Epithelial cell of proximal tubule (primary cell): ENCODE measurements around the gene LRRC8B. TPM values are rescaled to one million over a fixed set of nuclear protein-coding genes. Genes with fewer than 3 reads are reported as not detected.

Experiments used
- DNase-seq: peaks from one replicate; pipeline ENCODE4 v3.0.0-alpha.2; 2011; ENCODE audit warnings: low read depth
- H3K4me3 ChIP-seq: 2 replicates; pipeline ENCODE4 v1.5.1; 2011; ENCODE audit warnings: low read depth, mild to moderate bottlenecking, low read length
- CTCF ChIP-seq: conservative IDR thresholded peaks from 2 replicates; pipeline ENCODE4 v1.5.1; 2012; ENCODE audit warnings: low read depth, mild to moderate bottlenecking, low read length
- total RNA-seq: library from RNA; depleted of rRNA; stranded (reverse); fragments of >200 nt; gene quantifications from 2 replicates; pipeline ENCODE4 v1.2.3, GENCODE V29; 2015

The LRRC8B gene
- total RNA-seq, 1 donor from 2014 or later = 5.0 TPM

DNA sequence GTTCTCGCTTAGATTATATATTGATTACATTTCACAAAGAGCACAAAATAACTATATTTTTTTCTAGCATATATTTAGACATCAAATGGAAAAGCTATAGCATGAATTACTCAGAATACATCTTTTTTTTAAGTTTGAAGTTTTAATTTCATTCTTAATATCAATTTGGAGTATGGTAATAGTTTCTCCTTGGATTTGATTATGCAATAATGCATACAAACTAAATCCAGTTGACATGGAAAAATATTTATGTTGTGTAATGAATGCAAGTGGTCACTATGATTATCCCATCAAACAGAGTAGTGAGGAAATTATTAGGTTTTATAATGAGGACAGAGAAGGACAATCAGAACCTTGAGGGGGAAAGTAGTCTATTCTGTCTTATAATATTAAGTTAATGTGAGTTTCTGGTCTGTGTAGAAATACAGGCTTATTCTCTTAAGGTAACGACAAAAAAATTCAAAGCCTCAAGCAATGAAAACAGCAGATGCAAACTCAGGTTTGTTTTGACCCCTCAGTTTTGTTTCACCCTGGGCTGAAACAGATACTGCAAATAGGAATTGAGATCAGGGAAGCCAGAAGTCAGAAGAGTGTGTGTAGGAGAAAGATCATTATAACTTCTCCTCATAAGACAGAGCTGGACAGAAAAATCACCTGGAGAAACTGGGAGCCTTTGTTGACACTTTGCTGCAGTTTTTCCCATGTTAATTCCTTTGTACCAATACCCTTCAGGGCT lies 23.7 kb downstream of the LRRC8B start:
- DNase-seq = no peak
- TF ChIP-seq CTCF = no peak
- no peak overlapping the region for H3K4me3 ChIP-seq

- TF ChIP-seq CTCF = no peak
- no peak overlapping the region for H3K4me3 ChIP-seq
- DNase-seq = no peak
Observed at GRCh38 chr1:89550995-89551394, 26.4 kb downstream of the LRRC8B start.

GRCh38 chr1:89552471-89553081 lies 27.9 kb downstream of the LRRC8B start:
- H3K4me3 ChIP-seq = no peak overlapping the region
- DNase-seq = peak; percentile 19
- no peak for TF ChIP-seq CTCF

DNA sequence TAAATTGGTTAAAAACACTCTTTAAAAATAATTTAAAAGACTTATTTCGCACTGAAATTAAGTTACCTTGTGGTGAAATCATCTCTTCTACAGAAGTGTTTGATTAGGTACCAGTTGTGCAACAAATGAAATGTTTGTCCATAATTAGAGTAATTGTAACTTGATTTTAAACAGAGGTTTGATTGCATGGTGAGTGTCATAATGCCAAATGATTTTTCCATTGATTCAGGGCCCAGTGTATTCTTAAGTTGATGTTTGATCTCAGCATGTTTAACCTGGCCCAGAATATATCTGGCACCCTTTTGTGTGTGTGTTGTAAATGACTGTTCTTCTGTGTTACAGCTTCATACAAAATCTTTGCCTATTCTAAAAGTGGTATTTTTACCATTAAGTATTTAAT lies 28.5 kb downstream of the LRRC8B start:
- H3K4me3 ChIP-seq = no peak overlapping the region
- TF ChIP-seq CTCF = no peak
- DNase-seq = no peak

GRCh38 chr1:89555550-89555949 lies 30.9 kb downstream of the LRRC8B start:
- H3K4me3 ChIP-seq = no peak overlapping the region
- no peak for DNase-seq
- no peak for TF ChIP-seq CTCF

GRCh38 chr1:89556726-89557444 lies 32.3 kb downstream of the LRRC8B start:
- DNase-seq = no peak
- no peak overlapping the region for H3K4me3 ChIP-seq
- TF ChIP-seq CTCF = no peak
